GM23338 (cell line): ENCODE data around the gene GRIN3B. TPM values are rescaled to one million over a fixed set of nuclear protein-coding genes. Genes with fewer than 3 reads are reported as not detected.

ENCODE experiments used
- ATAC-seq: fragments of 200-7000 bp; cut with Tn5 transposase; 3 replicates; pipeline ENCODE4 v1.9.1; 2020
- DNase-seq: peaks from one replicate; pipeline ENCODE4 v3.0.0-alpha.2; 2015; ENCODE audit warnings: low spot score
- H2AFZ ChIP-seq: fragments of 200-600 bp; sonication (generic); 2 replicates; pipeline ENCODE4 v1.8.0; 2016; ENCODE audit warnings: antibody characterized with exemption, mild to moderate bottlenecking, moderate library complexity
- H3F3A ChIP-seq: fragments of 200-600 bp; sonication (generic); replicated peaks from 2 replicates; pipeline ENCODE4 v1.8.0; 2017; ENCODE audit warnings: antibody characterized with exemption, mixed run types, low read depth
- H3K27ac ChIP-seq: fragments of 200-600 bp; sonication (generic); 2 replicates; pipeline ENCODE4 v1.6.1; 2016; ENCODE audit warnings: low read depth
- H3K27me3 ChIP-seq: fragments of 200-600 bp; sonication (generic); 2 replicates; pipeline ENCODE4 v1.8.0; 2016; ENCODE audit warnings: mild to moderate bottlenecking, mixed run types, moderate library complexity; ENCODE audit not compliant: insufficient read depth
- H3K36me3 ChIP-seq: fragments of 200-600 bp; sonication (generic); 2 replicates; pipeline ENCODE4 v1.8.0; 2016; ENCODE audit warnings: mild to moderate bottlenecking; ENCODE audit not compliant: insufficient read depth
- H3K4me1 ChIP-seq: fragments of 200-600 bp; sonication (generic); 2 replicates; pipeline ENCODE4 v1.8.0; 2016; ENCODE audit warnings: mild to moderate bottlenecking, moderate library complexity; ENCODE audit not compliant: insufficient read depth
- H3K4me2 ChIP-seq: fragments of 200-600 bp; sonication (generic); 2 replicates; pipeline ENCODE4 v1.7.1; 2017; ENCODE audit warnings: mixed run types
- H3K4me3 ChIP-seq: fragments of 200-600 bp; sonication (generic); 2 replicates; pipeline ENCODE4 v1.6.1; 2016; ENCODE audit warnings: mixed run types
- H3K79me2 ChIP-seq: fragments of 200-600 bp; sonication (generic); replicated peaks from 2 replicates; pipeline ENCODE4 v1.8.0; 2017; ENCODE audit warnings: mild to moderate bottlenecking; ENCODE audit not compliant: insufficient read depth
- H3K9me2 ChIP-seq: fragments of 200-600 bp; sonication (generic); 2 replicates; pipeline ENCODE4 v1.8.0; 2017; ENCODE audit not compliant: insufficient read depth
- H4K20me1 ChIP-seq: fragments of 200-600 bp; sonication (generic); replicated peaks from 2 replicates; pipeline ENCODE4 v1.8.0; 2017; ENCODE audit warnings: mild to moderate bottlenecking; ENCODE audit not compliant: insufficient read depth
- H3K27ac Mint-ChIP-seq: 2 replicates; pipeline ENCODE4 v1.8.0; 2020; ENCODE audit warnings: inconsistent platforms, mild to moderate bottlenecking, moderate library complexity, mixed read lengths
- H3K27me3 Mint-ChIP-seq: 3 replicates; pipeline ENCODE4 v1.8.0; 2022; ENCODE audit warnings: low read depth, mild to moderate bottlenecking, moderate library complexity, mixed read lengths, inconsistent platforms; ENCODE audit not compliant: insufficient read depth, poor library complexity
- H3K36me3 Mint-ChIP-seq: 3 replicates; pipeline ENCODE4 v1.8.0; 2021; ENCODE audit warnings: low read depth, mild to moderate bottlenecking, inconsistent platforms, moderate library complexity, mixed read lengths
- H3K4me1 Mint-ChIP-seq: 3 replicates; pipeline ENCODE4 v1.8.0; 2020; ENCODE audit warnings: mild to moderate bottlenecking, inconsistent platforms, mixed read lengths
- H3K4me3 Mint-ChIP-seq: 3 replicates; pipeline ENCODE4 v1.8.0; 2021; ENCODE audit warnings: moderate library complexity, mild to moderate bottlenecking, inconsistent platforms, mixed read lengths
- H3K9me3 Mint-ChIP-seq: 3 replicates; pipeline ENCODE4 v1.8.0; 2020; ENCODE audit warnings: moderate library complexity, mild to moderate bottlenecking, inconsistent platforms, mixed read lengths
- CREB1 ChIP-seq: fragments of 250-450 bp; sonication (Bioruptor Pico); IDR thresholded peaks from 2 replicates; pipeline ENCODE4 v1.5.0; 2020; ENCODE audit warnings: low read depth, mild to moderate bottlenecking, moderate library complexity
- EZH2 ChIP-seq: fragments of 200-600 bp; sonication (generic); IDR thresholded peaks from one replicate; pipeline ENCODE4 v1.8.0; 2017; ENCODE audit warnings: antibody characterized with exemption, mild to moderate bottlenecking, low read depth; ENCODE audit not compliant: unreplicated experiment
- EZH2phosphoT487 ChIP-seq: fragments of 200-600 bp; sonication (generic); IDR thresholded peaks from one replicate; pipeline ENCODE4 v1.8.1; 2018; ENCODE audit warnings: antibody characterized with exemption; ENCODE audit not compliant: unreplicated experiment
- JUNB ChIP-seq: IDR thresholded peaks from one replicate; pipeline ENCODE4 v1.6.1; 2016; ENCODE audit warnings: antibody characterized with exemption; ENCODE audit not compliant: unreplicated experiment
- NANOG ChIP-seq: IDR thresholded peaks from 2 replicates; pipeline ENCODE4 v1.6.1; 2016; ENCODE audit warnings: antibody characterized with exemption, borderline replicate concordance
- POLR2AphosphoS5 ChIP-seq: IDR thresholded peaks from 2 replicates; pipeline ENCODE4 v1.6.1; 2016; ENCODE audit warnings: antibody characterized with exemption, low read depth
- STAT1 ChIP-seq: IDR thresholded peaks from one replicate; pipeline ENCODE4 v1.6.1; 2016; ENCODE audit warnings: antibody characterized with exemption; ENCODE audit not compliant: unreplicated experiment
- ZNF114 ChIP-seq: fragments of 250-450 bp; sonication (Bioruptor Pico); IDR thresholded peaks from 2 replicates; pipeline ENCODE4 v1.5.0; 2020; ENCODE audit warnings: mild to moderate bottlenecking, moderate library complexity
- ZNF331 ChIP-seq: fragments of 250-450 bp; sonication (Bioruptor Pico); IDR thresholded peaks from 2 replicates; pipeline ENCODE4 v1.5.0; 2020; ENCODE audit warnings: low read depth, mild to moderate bottlenecking, moderate library complexity
- polyA plus RNA-seq: library from polyadenylated mRNA; unstranded; fragments of >200 nt; fragmentation: Nextera tagmentation; extraction: Ambion mirVana; gene quantifications from 2 replicates; pipeline ENCODE4 v1.2.1, GENCODE V29; 2016
- total RNA-seq: library from RNA; depleted of rRNA; stranded (reverse); fragments of >200 nt; shearing (Covaris generic); gene quantifications from 2 replicates; pipeline ENCODE4 v1.2.3, GENCODE V29; 2014
- TF ChIP-seq, protein P1 (sequence below), 2 experiments: fragments of 200-600 bp in 1 of 2; sonication (generic) in 1 of 2; conservative IDR thresholded peaks; 2 replicates each; pipeline versions ENCODE4 v1.5.1 to v1.6.1; 2016 to 2017; ENCODE audit warnings: antibody characterized with exemption in 2 of 2, low read depth in 2 of 2, mild to moderate bottlenecking in 2 of 2, moderate library complexity in 1 of 2
- TF ChIP-seq, protein P2 (sequence below): fragments of 250-450 bp; sonication (Bioruptor Pico); IDR thresholded peaks from 2 replicates; pipeline ENCODE4 v1.5.0; 2020; ENCODE audit warnings: mild to moderate bottlenecking, moderate library complexity
- TF ChIP-seq, protein P3 (sequence below): IDR thresholded peaks from 2 replicates; pipeline ENCODE4 v1.6.1; 2016; ENCODE audit warnings: antibody characterized with exemption
- TF ChIP-seq, protein P4 (sequence below): IDR thresholded peaks from one replicate; pipeline ENCODE4 v1.6.1; 2018; ENCODE audit warnings: antibody characterized with exemption; ENCODE audit not compliant: unreplicated experiment

Gene GRIN3B
- total and polyA plus RNA-seq, 2 experiments from 2014 or later = 0.11 to 2.8 TPM

DNA sequence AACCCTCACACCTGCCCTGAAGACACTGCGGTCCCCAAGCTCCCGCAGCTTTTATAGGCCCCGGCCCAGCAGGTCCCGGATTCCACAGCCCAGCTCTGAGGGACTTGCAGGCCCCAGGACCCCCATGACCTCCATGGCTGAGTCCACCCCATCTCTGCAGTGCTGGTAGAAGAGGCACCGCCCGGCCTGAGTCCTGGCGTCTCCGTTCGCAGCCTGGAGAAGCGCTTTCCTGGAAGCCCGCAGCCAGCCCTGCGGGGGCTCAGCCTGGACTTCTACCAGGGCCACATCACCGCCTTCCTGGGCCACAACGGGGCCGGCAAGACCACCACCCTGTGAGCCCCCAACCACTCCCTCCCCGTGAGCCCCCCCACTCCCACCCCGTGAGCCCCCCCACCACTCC is 48.9 kb downstream of the GRIN3B start:
- DNase-seq = no peak
- no peak overlapping the region for H3K27ac Mint-ChIP-seq
- peaks cover 8% of the 10 kb centered on the region; the same call in 2 of the 3 replicates for H3K9me3 Mint-ChIP-seq
- H3K27me3 ChIP-seq = no peaks in the 10 kb centered on the region
- no peak overlapping the region for H3K4me3 Mint-ChIP-seq
- no peaks in the 10 kb centered on the region for H3F3A ChIP-seq
- no peaks in the 10 kb centered on the region for H3K4me1 Mint-ChIP-seq
- peaks cover 21% of the 10 kb centered on the region for H3K27me3 Mint-ChIP-seq
- TF ChIP-seq STAT1 (no peak), EZH2 (no peak), JUNB (no peak), NANOG (no peak), CREB1 (CRISPR knock-in tag) (no peak), EZH2phosphoT487 (no peak), ZNF331 (CRISPR knock-in tag) (no peak), POLR2AphosphoS5 (no peak), ZNF114 (CRISPR knock-in tag) (no peak)
- TF ChIP-seq, protein P1, sequence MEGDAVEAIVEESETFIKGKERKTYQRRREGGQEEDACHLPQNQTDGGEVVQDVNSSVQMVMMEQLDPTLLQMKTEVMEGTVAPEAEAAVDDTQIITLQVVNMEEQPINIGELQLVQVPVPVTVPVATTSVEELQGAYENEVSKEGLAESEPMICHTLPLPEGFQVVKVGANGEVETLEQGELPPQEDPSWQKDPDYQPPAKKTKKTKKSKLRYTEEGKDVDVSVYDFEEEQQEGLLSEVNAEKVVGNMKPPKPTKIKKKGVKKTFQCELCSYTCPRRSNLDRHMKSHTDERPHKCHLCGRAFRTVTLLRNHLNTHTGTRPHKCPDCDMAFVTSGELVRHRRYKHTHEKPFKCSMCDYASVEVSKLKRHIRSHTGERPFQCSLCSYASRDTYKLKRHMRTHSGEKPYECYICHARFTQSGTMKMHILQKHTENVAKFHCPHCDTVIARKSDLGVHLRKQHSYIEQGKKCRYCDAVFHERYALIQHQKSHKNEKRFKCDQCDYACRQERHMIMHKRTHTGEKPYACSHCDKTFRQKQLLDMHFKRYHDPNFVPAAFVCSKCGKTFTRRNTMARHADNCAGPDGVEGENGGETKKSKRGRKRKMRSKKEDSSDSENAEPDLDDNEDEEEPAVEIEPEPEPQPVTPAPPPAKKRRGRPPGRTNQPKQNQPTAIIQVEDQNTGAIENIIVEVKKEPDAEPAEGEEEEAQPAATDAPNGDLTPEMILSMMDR (conservative IDR thresholded peaks at IDR 0.05; ENCODE audit: low read depth in 2 of 2) = no peak
- TF ChIP-seq, protein P2, sequence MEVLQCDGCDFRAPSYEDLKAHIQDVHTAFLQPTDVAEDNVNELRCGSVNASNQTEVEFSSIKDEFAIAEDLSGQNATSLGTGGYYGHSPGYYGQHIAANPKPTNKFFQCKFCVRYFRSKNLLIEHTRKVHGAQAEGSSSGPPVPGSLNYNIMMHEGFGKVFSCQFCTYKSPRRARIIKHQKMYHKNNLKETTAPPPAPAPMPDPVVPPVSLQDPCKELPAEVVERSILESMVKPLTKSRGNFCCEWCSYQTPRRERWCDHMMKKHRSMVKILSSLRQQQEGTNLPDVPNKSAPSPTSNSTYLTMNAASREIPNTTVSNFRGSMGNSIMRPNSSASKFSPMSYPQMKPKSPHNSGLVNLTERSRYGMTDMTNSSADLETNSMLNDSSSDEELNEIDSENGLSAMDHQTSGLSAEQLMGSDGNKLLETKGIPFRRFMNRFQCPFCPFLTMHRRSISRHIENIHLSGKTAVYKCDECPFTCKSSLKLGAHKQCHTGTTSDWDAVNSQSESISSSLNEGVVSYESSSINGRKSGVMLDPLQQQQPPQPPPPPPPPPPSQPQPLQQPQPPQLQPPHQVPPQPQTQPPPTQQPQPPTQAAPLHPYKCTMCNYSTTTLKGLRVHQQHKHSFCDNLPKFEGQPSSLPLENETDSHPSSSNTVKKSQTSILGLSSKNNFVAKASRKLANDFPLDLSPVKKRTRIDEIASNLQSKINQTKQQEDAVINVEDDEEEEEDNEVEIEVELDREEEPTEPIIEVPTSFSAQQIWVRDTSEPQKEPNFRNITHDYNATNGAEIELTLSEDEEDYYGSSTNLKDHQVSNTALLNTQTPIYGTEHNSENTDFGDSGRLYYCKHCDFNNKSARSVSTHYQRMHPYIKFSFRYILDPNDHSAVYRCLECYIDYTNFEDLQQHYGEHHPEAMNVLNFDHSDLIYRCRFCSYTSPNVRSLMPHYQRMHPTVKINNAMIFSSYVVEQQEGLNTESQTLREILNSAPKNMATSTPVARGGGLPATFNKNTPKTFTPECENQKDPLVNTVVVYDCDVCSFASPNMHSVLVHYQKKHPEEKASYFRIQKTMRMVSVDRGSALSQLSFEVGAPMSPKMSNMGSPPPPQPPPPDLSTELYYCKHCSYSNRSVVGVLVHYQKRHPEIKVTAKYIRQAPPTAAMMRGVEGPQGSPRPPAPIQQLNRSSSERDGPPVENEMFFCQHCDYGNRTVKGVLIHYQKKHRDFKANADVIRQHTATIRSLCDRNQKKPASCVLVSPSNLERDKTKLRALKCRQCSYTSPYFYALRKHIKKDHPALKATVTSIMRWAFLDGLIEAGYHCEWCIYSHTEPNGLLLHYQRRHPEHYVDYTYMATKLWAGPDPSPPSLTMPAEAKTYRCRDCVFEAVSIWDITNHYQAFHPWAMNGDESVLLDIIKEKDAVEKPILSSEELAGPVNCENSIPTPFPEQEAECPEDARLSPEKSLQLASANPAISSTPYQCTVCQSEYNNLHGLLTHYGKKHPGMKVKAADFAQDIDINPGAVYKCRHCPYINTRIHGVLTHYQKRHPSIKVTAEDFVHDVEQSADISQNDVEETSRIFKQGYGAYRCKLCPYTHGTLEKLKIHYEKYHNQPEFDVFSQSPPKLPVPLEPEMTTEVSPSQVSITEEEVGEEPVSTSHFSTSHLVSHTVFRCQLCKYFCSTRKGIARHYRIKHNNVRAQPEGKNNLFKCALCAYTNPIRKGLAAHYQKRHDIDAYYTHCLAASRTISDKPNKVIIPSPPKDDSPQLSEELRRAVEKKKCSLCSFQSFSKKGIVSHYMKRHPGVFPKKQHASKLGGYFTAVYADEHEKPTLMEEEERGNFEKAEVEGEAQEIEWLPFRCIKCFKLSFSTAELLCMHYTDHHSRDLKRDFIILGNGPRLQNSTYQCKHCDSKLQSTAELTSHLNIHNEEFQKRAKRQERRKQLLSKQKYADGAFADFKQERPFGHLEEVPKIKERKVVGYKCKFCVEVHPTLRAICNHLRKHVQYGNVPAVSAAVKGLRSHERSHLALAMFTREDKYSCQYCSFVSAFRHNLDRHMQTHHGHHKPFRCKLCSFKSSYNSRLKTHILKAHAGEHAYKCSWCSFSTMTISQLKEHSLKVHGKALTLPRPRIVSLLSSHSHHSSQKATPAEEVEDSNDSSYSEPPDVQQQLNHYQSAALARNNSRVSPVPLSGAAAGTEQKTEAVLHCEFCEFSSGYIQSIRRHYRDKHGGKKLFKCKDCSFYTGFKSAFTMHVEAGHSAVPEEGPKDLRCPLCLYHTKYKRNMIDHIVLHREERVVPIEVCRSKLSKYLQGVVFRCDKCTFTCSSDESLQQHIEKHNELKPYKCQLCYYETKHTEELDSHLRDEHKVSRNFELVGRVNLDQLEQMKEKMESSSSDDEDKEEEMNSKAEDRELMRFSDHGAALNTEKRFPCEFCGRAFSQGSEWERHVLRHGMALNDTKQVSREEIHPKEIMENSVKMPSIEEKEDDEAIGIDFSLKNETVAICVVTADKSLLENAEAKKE (CRISPR knock-in tag) = no peak
- TF ChIP-seq, protein P3, sequence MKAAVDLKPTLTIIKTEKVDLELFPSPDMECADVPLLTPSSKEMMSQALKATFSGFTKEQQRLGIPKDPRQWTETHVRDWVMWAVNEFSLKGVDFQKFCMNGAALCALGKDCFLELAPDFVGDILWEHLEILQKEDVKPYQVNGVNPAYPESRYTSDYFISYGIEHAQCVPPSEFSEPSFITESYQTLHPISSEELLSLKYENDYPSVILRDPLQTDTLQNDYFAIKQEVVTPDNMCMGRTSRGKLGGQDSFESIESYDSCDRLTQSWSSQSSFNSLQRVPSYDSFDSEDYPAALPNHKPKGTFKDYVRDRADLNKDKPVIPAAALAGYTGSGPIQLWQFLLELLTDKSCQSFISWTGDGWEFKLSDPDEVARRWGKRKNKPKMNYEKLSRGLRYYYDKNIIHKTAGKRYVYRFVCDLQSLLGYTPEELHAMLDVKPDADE = no peak
- TF ChIP-seq, protein P4, sequence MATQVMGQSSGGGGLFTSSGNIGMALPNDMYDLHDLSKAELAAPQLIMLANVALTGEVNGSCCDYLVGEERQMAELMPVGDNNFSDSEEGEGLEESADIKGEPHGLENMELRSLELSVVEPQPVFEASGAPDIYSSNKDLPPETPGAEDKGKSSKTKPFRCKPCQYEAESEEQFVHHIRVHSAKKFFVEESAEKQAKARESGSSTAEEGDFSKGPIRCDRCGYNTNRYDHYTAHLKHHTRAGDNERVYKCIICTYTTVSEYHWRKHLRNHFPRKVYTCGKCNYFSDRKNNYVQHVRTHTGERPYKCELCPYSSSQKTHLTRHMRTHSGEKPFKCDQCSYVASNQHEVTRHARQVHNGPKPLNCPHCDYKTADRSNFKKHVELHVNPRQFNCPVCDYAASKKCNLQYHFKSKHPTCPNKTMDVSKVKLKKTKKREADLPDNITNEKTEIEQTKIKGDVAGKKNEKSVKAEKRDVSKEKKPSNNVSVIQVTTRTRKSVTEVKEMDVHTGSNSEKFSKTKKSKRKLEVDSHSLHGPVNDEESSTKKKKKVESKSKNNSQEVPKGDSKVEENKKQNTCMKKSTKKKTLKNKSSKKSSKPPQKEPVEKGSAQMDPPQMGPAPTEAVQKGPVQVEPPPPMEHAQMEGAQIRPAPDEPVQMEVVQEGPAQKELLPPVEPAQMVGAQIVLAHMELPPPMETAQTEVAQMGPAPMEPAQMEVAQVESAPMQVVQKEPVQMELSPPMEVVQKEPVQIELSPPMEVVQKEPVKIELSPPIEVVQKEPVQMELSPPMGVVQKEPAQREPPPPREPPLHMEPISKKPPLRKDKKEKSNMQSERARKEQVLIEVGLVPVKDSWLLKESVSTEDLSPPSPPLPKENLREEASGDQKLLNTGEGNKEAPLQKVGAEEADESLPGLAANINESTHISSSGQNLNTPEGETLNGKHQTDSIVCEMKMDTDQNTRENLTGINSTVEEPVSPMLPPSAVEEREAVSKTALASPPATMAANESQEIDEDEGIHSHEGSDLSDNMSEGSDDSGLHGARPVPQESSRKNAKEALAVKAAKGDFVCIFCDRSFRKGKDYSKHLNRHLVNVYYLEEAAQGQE = no peak
- H3K4me1 ChIP-seq = no peaks in the 10 kb centered on the region
- H3K4me2 ChIP-seq = no peak overlapping the region
- H2AFZ ChIP-seq = no peak overlapping the region
- no peak overlapping the region for H3K27ac ChIP-seq
- no peak for ATAC-seq
- H4K20me1 ChIP-seq = no peaks in the 10 kb centered on the region
- H3K4me3 ChIP-seq = no peak overlapping the region
- H3K36me3 ChIP-seq = no peaks in the 10 kb centered on the region
- peaks cover 19% of the 10 kb centered on the region for H3K36me3 Mint-ChIP-seq
- no peaks in the 10 kb centered on the region for H3K79me2 ChIP-seq
- no peaks in the 10 kb centered on the region for H3K9me2 ChIP-seq
